K562 (cell line): ENCODE results near the gene TMEM167A. TPM values are rescaled to one million over a fixed set of nuclear protein-coding genes. Genes with fewer than 3 reads are reported as not detected.

Source experiments
- ATAC-seq: fragments of 200-7000 bp; cut with Tn5 transposase; 3 replicates; pipeline ENCODE4 v1.9.1; 2020; ENCODE audit warnings: moderate library complexity
- BruUV-seq: library from RNA; stranded (reverse); fragments of 400-500 nt; replicated peaks from 2 replicates; lab custom pipeline; 2021; lab: Mats Ljungman, UMichigan
- CTCF ChIA-PET: fragments of 300-600 bp; formaldehyde crosslinking; extraction: SDS; loops from one replicate; lab custom pipeline; 2021; ENCODE audit warnings: low intra/inter-chr PET ratio; lab: Yijun Ruan, JAX
- POLR2A ChIA-PET: fragments of 300-600, 350-650 bp; sonication (Branson Sonifier 250); formaldehyde crosslinking; extraction: SDS; loops from one replicate; lab custom pipeline; 2021; ENCODE audit warnings: antibody characterized with exemption, inconsistent platforms; lab: Yijun Ruan, JAX
- DNase-seq, 4 experiments: peaks; one replicate each; pipeline versions ENCODE4 v3.0.0 to v3.0.0-alpha.2; 2011 to 2018; ENCODE audit warnings: low spot score in 3 of 4, mixed read lengths in 3 of 4; ENCODE audit errors: extremely low read depth in 1 of 4
- FAIRE-seq: peaks from 2 replicates; lab custom pipeline; 2011; peaks lifted over from hg19 to GRCh38; lab: Jason Lieb, UNC
- H2AFZ ChIP-seq: 2 replicates; pipeline ENCODE4 v1.6.0; 2011; ENCODE audit warnings: low read depth, low read length, control low read depth, inconsistent platforms
- H3K27ac ChIP-seq: fragments of 200-600 bp; 3 replicates; pipeline ENCODE4 v1.8.0; 2011; ENCODE audit warnings: low read depth, mild to moderate bottlenecking, control low read depth, inconsistent platforms, low read length, moderate library complexity, mixed read lengths; ENCODE audit errors: extremely low read depth
- H3K27me3 ChIP-seq, 2 experiments: fragments of 300-600 bp in 1 of 2; 2 replicates in 1 of 2; 3 replicates in 1 of 2; pipeline versions ENCODE4 v1.6.0 to v1.8.0; 2011; ENCODE audit warnings: inconsistent platforms in 2 of 2, low read length in 2 of 2, mild to moderate bottlenecking in 1 of 2, mixed read lengths in 1 of 2, moderate library complexity in 1 of 2; ENCODE audit not compliant: control insufficient read depth in 2 of 2, insufficient read depth in 2 of 2
- H3K36me3 ChIP-seq: fragments of 300-600 bp; 3 replicates; pipeline ENCODE4 v1.8.0; 2011; ENCODE audit warnings: mild to moderate bottlenecking, low read length, inconsistent platforms; ENCODE audit not compliant: control insufficient read depth, insufficient read depth
- H3K4me1 ChIP-seq, 2 experiments: fragments of 200-600 bp in 1 of 2; replicated peaks in 1 of 2; 2 replicates in 1 of 2; 3 replicates in 1 of 2; pipeline versions ENCODE4 v1.5.1 to v1.8.0; 2011; ENCODE audit warnings: inconsistent platforms in 2 of 2, low read length in 2 of 2, mild to moderate bottlenecking in 1 of 2, mixed read lengths in 1 of 2, moderate library complexity in 1 of 2; ENCODE audit not compliant: control insufficient read depth in 2 of 2, insufficient read depth in 2 of 2
- H3K4me2 ChIP-seq: 2 replicates; pipeline ENCODE4 v1.6.1; 2011; ENCODE audit warnings: low read length, control low read depth, inconsistent platforms, mixed read lengths; ENCODE audit not compliant: insufficient read depth
- H3K4me3 ChIP-seq: fragments of 200-600 bp; sonication (generic), shearing (Covaris generic); 2 replicates; pipeline ENCODE4 v1.5.1; 2016; ENCODE audit warnings: control low read depth, inconsistent platforms
- H3K79me2 ChIP-seq: fragments of 200-600 bp; 3 replicates; pipeline ENCODE4 v1.8.0; 2011; ENCODE audit warnings: low read length, inconsistent platforms; ENCODE audit not compliant: control insufficient read depth, insufficient read depth
- H3K9ac ChIP-seq, 2 experiments: 2 replicates each; pipeline versions ENCODE4 v1.6.0 to v1.6.1; 2011; ENCODE audit warnings: low read depth in 2 of 2, low read length in 2 of 2, control low read depth in 1 of 2, inconsistent platforms in 1 of 2, mild to moderate bottlenecking in 1 of 2, mixed read lengths in 1 of 2; ENCODE audit not compliant: insufficient read depth in 1 of 2
- H3K9me1 ChIP-seq: one replicate; pipeline ENCODE4 v1.6.0; 2011; ENCODE audit warnings: inconsistent platforms, mild to moderate bottlenecking, low read length, moderate library complexity; ENCODE audit not compliant: control insufficient read depth, insufficient read depth
- H3K9me3 ChIP-seq: replicated peaks from 2 replicates; pipeline ENCODE4 v1.5.1; 2011; ENCODE audit warnings: low read depth, low read length, inconsistent platforms; ENCODE audit not compliant: control insufficient read depth, insufficient read depth
- H4K20me1 ChIP-seq: replicated peaks from 2 replicates; pipeline ENCODE4 v1.6.1; 2011; ENCODE audit warnings: low read length, inconsistent platforms, mixed read lengths; ENCODE audit not compliant: control insufficient read depth, insufficient read depth
- ASH1L ChIP-seq: fragments of 450-650 bp; IDR thresholded peaks from 2 replicates; pipeline ENCODE4 v1.6.1; 2018; ENCODE audit warnings: borderline replicate concordance, mild to moderate bottlenecking, low read depth; ENCODE audit not compliant: partially characterized antibody
- BRCA1 ChIP-seq, 2 experiments: fragments of 450-650 bp in 1 of 2; sonication (generic) in 1 of 2; formaldehyde crosslinking in 1 of 2; IDR thresholded peaks; 2 replicates each; pipeline versions ENCODE4 v1.5.0 to v1.6.1; 2017 to 2020; ENCODE audit warnings: mild to moderate bottlenecking in 1 of 2, missing genetic modification reagents in 1 of 2
- CCAR2 ChIP-seq: fragments of 200-400 bp; formaldehyde crosslinking; IDR thresholded peaks from 2 replicates; pipeline ENCODE4 v1.6.1; 2017; ENCODE audit warnings: mild to moderate bottlenecking, low read depth, low read length
- ESRRB ChIP-seq: fragments of 250-450 bp; sonication (Bioruptor Pico); IDR thresholded peaks from 2 replicates; pipeline ENCODE4 v1.5.0; 2020; ENCODE audit warnings: mild to moderate bottlenecking, moderate library complexity, borderline replicate concordance
- FOXJ2 ChIP-seq: fragments of 200-800 bp; sonication (Bioruptor generic); IDR thresholded peaks from 2 replicates; pipeline ENCODE4 v1.6.1; 2016; ENCODE audit warnings: missing genetic modification characterization, missing compliant biosample characterization
- KDM4B ChIP-seq, 2 experiments: fragments of 450-650 bp in 1 of 2; sonication (generic) in 1 of 2; IDR thresholded peaks; 2 replicates each; pipeline ENCODE4 v1.6.1; 2016 to 2017; ENCODE audit warnings: borderline replicate concordance in 2 of 2, antibody characterized with exemption in 1 of 2, low read depth in 1 of 2, mild to moderate bottlenecking in 1 of 2
- NCOA4 ChIP-seq: fragments of 450-650 bp; IDR thresholded peaks from 2 replicates; pipeline ENCODE4 v1.6.1; 2018; ENCODE audit warnings: mild to moderate bottlenecking; ENCODE audit not compliant: partially characterized antibody
- RB1 ChIP-seq: fragments of 450-650 bp; IDR thresholded peaks from 2 replicates; pipeline ENCODE4 v1.6.1; 2017; ENCODE audit warnings: low read depth, mild to moderate bottlenecking
- ZBTB12 ChIP-seq: fragments of 250-450 bp; sonication (Bioruptor Pico); IDR thresholded peaks from 2 replicates; pipeline ENCODE4 v1.4.0; 2020
- ZBTB9 ChIP-seq: fragments of 450-650 bp; formaldehyde crosslinking; IDR thresholded peaks from 2 replicates; pipeline ENCODE4 v1.4.0; 2020; ENCODE audit warnings: mild to moderate bottlenecking, moderate library complexity
- ZNF655 ChIP-seq: fragments of 250-450 bp; sonication (Bioruptor Pico); IDR thresholded peaks from 2 replicates; pipeline ENCODE4 v1.5.0; 2021
- ZSCAN32 ChIP-seq: fragments of 450-650 bp; formaldehyde crosslinking; IDR thresholded peaks from 2 replicates; pipeline ENCODE4 v1.4.0; 2020; ENCODE audit warnings: mild to moderate bottlenecking, moderate library complexity
- WGBS: fragments of 100-300 bp; shearing (Covaris generic); methylation state at CpG from one replicate; pipeline ENCODE4 v1.1.6; 2016; ENCODE audit warnings: low coverage, mixed read lengths; ENCODE audit not compliant: insufficient coverage; ENCODE audit errors: missing lambda C conversion rate; 5-methylcytosine and 5-hydroxymethylcytosine counted together
- in situ Hi-C: fragments of 300-500 bp; cut with MboI; formaldehyde crosslinking; loops from 4 replicates; pipeline ENCODE4 v1.15.0; 2018; ENCODE audit warnings: inconsistent platforms, mixed read lengths
- intact Hi-C: fragments of 100-400 bp; cut with micrococcal nuclease; formaldehyde crosslinking; loops from 2 replicates; pipeline ENCODE4 v1.14.2; 2022
- polyA plus RNA-seq, 8 experiments: library from polyadenylated mRNA; depleted of rRNA in 4 of 8; stranded (reverse) in 5 of 8; unstranded in 3 of 8; fragments of >200 nt; fragmentation: Nextera tagmentation in 2 of 8; fragmentation: Illumina TruSeq in 1 of 8; extraction: Ambion mirVana in 2 of 8; extraction: Trizol in 1 of 8; gene quantifications; 2 replicates each; pipeline versions ENCODE4 v1.2.1 to v1.2.3, GENCODE V29; 2011 to 2014; ENCODE audit warnings: inconsistent platforms in 1 of 8, missing spikeins in 1 of 8
- total RNA-seq, 7 experiments: library from RNA; depleted of rRNA in 6 of 7; stranded (reverse); fragments of >200 nt in 6 of 7; fragmentation: Illumina TruSeq in 2 of 7; extraction: Trizol in 2 of 7; gene quantifications; 2 replicates each; pipeline versions ENCODE4 v1.2.1 to v1.2.3, GENCODE V29; 2011 to 2021; ENCODE audit warnings: low replicate concordance in 1 of 7

Gene TMEM167A
- total and polyA plus RNA-seq, 9 of the 15 experiments (the other 6 are each of a cell fraction or from before 2014, with no cell fraction given): 35.3 to 458 (median 110) TPM

GRCh38 chr5:83076742-83077661 is at the start of gene TMEM167A, which contains the start of gene XRCC4 (continued):
- TF ChIP-seq NCOA4: no peak
- TF ChIP-seq ZSCAN32: no peak
- peak; percentile 72; the same call in 1 of the 2 replicates for TF ChIP-seq RB1
- no peak for TF ChIP-seq ZBTB12 (CRISPR knock-in tag)

- Histone ChIP-seq H3K4me2 (no peak overlapping the region), H4K20me1 (no peaks in the 10 kb centered on the region), H3K9ac (no peak overlapping the region), H3K9me1 (no peaks in the 10 kb centered on the region), H3K79me2 (no peaks in the 10 kb centered on the region), H3K4me1 (no peaks in the 10 kb centered on the region), H3K36me3 (no peaks in the 10 kb centered on the region; the same call in 2 of the 3 replicates), H2AFZ (no peak overlapping the region), H3K27me3 (no peaks in the 10 kb centered on the region), H3K27ac (no peak overlapping the region), H3K9me3 (no peaks in the 10 kb centered on the region), H3K4me3 (no peak overlapping the region)
- ATAC-seq (no peak), FAIRE-seq (no peak), DNase-seq (no peak)
- CTCF ChIA-PET: no interaction called here
- in situ Hi-C loops: no loop called here
- WGBS: 61% methylated on average over 2 of the region's 2 CpGs
- TF ChIP-seq BRCA1 (IDR thresholded peaks at IDR 0.05): no peak
- TF ChIP-seq BRCA1 (CRISPR knock-in tag; IDR thresholded peaks at IDR 0.05): no peak
- no peak for TF ChIP-seq ESRRB
- no peak for TF ChIP-seq ZBTB9 (CRISPR knock-in tag)
- no peak for TF ChIP-seq ZNF655 (CRISPR knock-in tag)
- no peak for TF ChIP-seq ASH1L
- TF ChIP-seq FOXJ2 (tag): no peak
- no peak for TF ChIP-seq CCAR2
- no peak for TF ChIP-seq KDM4B (IDR thresholded peaks at IDR 0.05; ENCODE audit: borderline replicate concordance in 2 of 2, low read depth in 1 of 2)
- POLR2A ChIA-PET: no interaction called here
- intact Hi-C loops: no loop called here
- no TSS peak for BruUV-seq
Measured at GRCh38 chr5:83126501-83126900, 49.3 kb upstream of the TMEM167A start.
